Fibroblast of lung (primary cell): Measurements from ENCODE around the gene NF1. TPM values are rescaled to one million over a fixed set of nuclear protein-coding genes. Genes with fewer than 3 reads are reported as not detected.

Experiments
- DNase-seq, 2 donors: peaks; one replicate each; pipeline versions ENCODE4 v3.0.0 to v3.0.0-alpha.2; 2010; ENCODE audit warnings: low read depth in 2 of 2
- H2AFZ ChIP-seq: 2 replicates; pipeline ENCODE4 v1.5.1; 2012; ENCODE audit warnings: low read length, control low read depth, inconsistent platforms
- H3K27ac ChIP-seq: 2 replicates; pipeline ENCODE4 v1.5.1; 2011; ENCODE audit warnings: low read length, control low read depth; ENCODE audit not compliant: insufficient read depth
- H3K27me3 ChIP-seq: 2 replicates; pipeline ENCODE4 v1.5.1; 2011; ENCODE audit warnings: mild to moderate bottlenecking, low read length; ENCODE audit not compliant: control insufficient read depth, insufficient read depth
- H3K36me3 ChIP-seq: 2 replicates; pipeline ENCODE4 v1.5.1; 2011; ENCODE audit warnings: low read length; ENCODE audit not compliant: control insufficient read depth, insufficient read depth
- H3K4me1 ChIP-seq: 2 replicates; pipeline ENCODE4 v1.5.1; 2011; ENCODE audit warnings: low read length; ENCODE audit not compliant: control insufficient read depth, insufficient read depth; ENCODE audit errors: extremely low read depth
- H3K4me2 ChIP-seq: 2 replicates; pipeline ENCODE4 v1.5.1; 2011; ENCODE audit warnings: low read length, control low read depth; ENCODE audit not compliant: insufficient read depth; ENCODE audit errors: extremely low read depth
- H3K4me3 ChIP-seq, 4 experiments: fragments of 200-600 bp in 1 of 4; sonication (generic) in 1 of 4; replicated peaks in 1 of 4; 2 replicates each; pipeline ENCODE4 v1.5.1; 2011 to 2016; ENCODE audit warnings: low read length in 4 of 4, low read depth in 3 of 4, mild to moderate bottlenecking in 3 of 4, control low read depth in 2 of 4, inconsistent platforms in 1 of 4, mixed read lengths in 1 of 4; ENCODE audit not compliant: insufficient read depth in 1 of 4; ENCODE audit errors: control extremely low read depth in 1 of 4
- H3K79me2 ChIP-seq: 2 replicates; pipeline ENCODE4 v1.5.1; 2012; ENCODE audit warnings: mild to moderate bottlenecking, low read length, inconsistent platforms; ENCODE audit not compliant: control insufficient read depth, insufficient read depth
- H3K9ac ChIP-seq: 2 replicates; pipeline ENCODE4 v1.5.1; 2011; ENCODE audit warnings: mild to moderate bottlenecking, low read length, control low read depth; ENCODE audit not compliant: insufficient read depth
- H3K9me3 ChIP-seq: 2 replicates; pipeline ENCODE4 v1.5.1; 2012; ENCODE audit warnings: low read depth, low read length; ENCODE audit not compliant: control insufficient read depth, insufficient read depth
- H4K20me1 ChIP-seq: 2 replicates; pipeline ENCODE4 v1.5.1; 2011; ENCODE audit warnings: low read length; ENCODE audit not compliant: control insufficient read depth, insufficient read depth; ENCODE audit errors: extremely low read depth
- CTCF ChIP-seq, 2 donors: IDR thresholded peaks in 1 of 2; conservative IDR thresholded peaks in 1 of 2; 1 replicate in 1 of 2; 2 replicates in 1 of 2; pipeline ENCODE4 v1.5.1; 2011 to 2012; ENCODE audit warnings: low read length in 2 of 2, control low read depth in 1 of 2, inconsistent platforms in 1 of 2, low read depth in 1 of 2, mild to moderate bottlenecking in 1 of 2
- EZH2 ChIP-seq: IDR thresholded peaks from 2 replicates; pipeline ENCODE4 v1.5.1; 2012; ENCODE audit warnings: low read length, control low read depth, mild to moderate bottlenecking; ENCODE audit errors: missing control alignments
- polyA plus RNA-seq, 2 donors: library from polyadenylated mRNA; depleted of rRNA in 1 of 2; stranded (reverse) in 1 of 2; unstranded in 1 of 2; fragments of >200 nt; gene quantifications; 2 replicates each; pipeline ENCODE4 v1.2.1, GENCODE V29; 2011 to 2012; ENCODE audit warnings: missing spikeins in 1 of 2
- total RNA-seq: library from RNA; depleted of rRNA; stranded (reverse); fragments of >200 nt; gene quantifications from 2 replicates; pipeline ENCODE4 v1.2.1, GENCODE V29; 2014

The NF1 gene
- total and polyA plus RNA-seq, 2 donors (not counting 1 experiment from before 2014, with no cell fraction given): 52.8 to 78.8 TPM

- TF ChIP-seq CTCF (conservative IDR thresholded peaks at IDR 0.05 in 1 of 2, IDR thresholded peaks at IDR 0.05 in 1 of 2; ENCODE audit: low read depth in 1 of 2, low read length in 2 of 2) (no peak), EZH2 (no peak)
- H3K79me2 ChIP-seq: no peaks in the 10 kb centered on the region
- H3K36me3 ChIP-seq: no peaks in the 10 kb centered on the region
- H3K27me3 ChIP-seq: no peaks in the 10 kb centered on the region
- no peak overlapping the region for H3K4me2 ChIP-seq
- no peak overlapping the region for H3K9ac ChIP-seq
- no peaks in the 10 kb centered on the region for H3K9me3 ChIP-seq
- H3K4me1 ChIP-seq: no peaks in the 10 kb centered on the region
- no peak for DNase-seq
- H4K20me1 ChIP-seq: no peaks in the 10 kb centered on the region
- no peak overlapping the region for H2AFZ ChIP-seq
- H3K27ac ChIP-seq: no peak overlapping the region
- H3K4me3 ChIP-seq: no peak overlapping the region
These were observed 132.2 kb downstream of the NF1 start for GRCh38 chr17:31226950-31227349.

GRCh38 chr17:31231852-31232251 lies 137.1 kb downstream of the NF1 start:
- H3K36me3 ChIP-seq: peaks cover 8% of the 10 kb centered on the region
- no peak overlapping the region for H3K27ac ChIP-seq
- no peak for TF ChIP-seq EZH2
- no peak for TF ChIP-seq CTCF (conservative IDR thresholded peaks at IDR 0.05 in 1 of 2, IDR thresholded peaks at IDR 0.05 in 1 of 2; ENCODE audit: low read depth in 1 of 2, low read length in 2 of 2)
- H3K79me2 ChIP-seq: no peaks in the 10 kb centered on the region
- no peak overlapping the region for H3K4me3 ChIP-seq
- H3K9ac ChIP-seq: no peak overlapping the region
- no peak overlapping the region for H3K4me2 ChIP-seq
- H2AFZ ChIP-seq: no peak overlapping the region
- H4K20me1 ChIP-seq: no peaks in the 10 kb centered on the region
- DNase-seq: no peak
- H3K4me1 ChIP-seq: no peaks in the 10 kb centered on the region
- H3K9me3 ChIP-seq: no peaks in the 10 kb centered on the region
- no peaks in the 10 kb centered on the region for H3K27me3 ChIP-seq

DNA sequence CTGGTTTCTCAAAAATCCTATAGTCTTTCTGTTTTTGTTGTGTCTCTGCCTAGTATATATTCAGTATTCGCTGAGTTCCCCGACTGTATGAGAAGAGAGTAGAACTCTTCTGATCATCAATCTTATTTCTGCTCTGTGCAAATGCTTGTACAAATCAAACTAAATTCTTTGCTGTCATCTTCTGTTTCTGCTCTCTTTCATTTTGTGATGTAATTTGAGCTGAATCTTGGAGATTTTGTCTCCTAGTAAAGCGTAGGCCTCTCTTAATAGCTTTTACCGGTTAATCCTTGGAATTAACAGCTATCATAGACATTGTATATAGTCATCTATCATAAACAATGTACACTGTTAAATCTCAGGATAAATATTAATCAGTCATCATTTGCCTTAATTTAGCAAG lies 140.3 kb downstream of the NF1 start:
- Histone ChIP-seq H3K36me3 (peaks cover 8% of the 10 kb centered on the region), H3K9me3 (no peaks in the 10 kb centered on the region), H3K4me3 (no peak overlapping the region), H3K27ac (no peak overlapping the region), H3K79me2 (no peaks in the 10 kb centered on the region), H3K9ac (no peak overlapping the region), H3K4me1 (no peaks in the 10 kb centered on the region), H3K27me3 (no peaks in the 10 kb centered on the region), H2AFZ (no peak overlapping the region), H4K20me1 (no peaks in the 10 kb centered on the region), H3K4me2 (no peak overlapping the region)
- DNase-seq: no peak
- TF ChIP-seq EZH2 (no peak), CTCF (conservative IDR thresholded peaks at IDR 0.05 in 1 of 2, IDR thresholded peaks at IDR 0.05 in 1 of 2; ENCODE audit: low read depth in 1 of 2, low read length in 2 of 2) (no peak)
